Renal cortex interstitium (tissue), 3 donors: ENCODE data around the gene SLC43A3. TPM values are rescaled to one million over a fixed set of nuclear protein-coding genes. Genes with fewer than 3 reads are reported as not detected.

ENCODE experiments used
- polyA plus RNA-seq, 3 donors: library from polyadenylated mRNA; unstranded; fragments of 120-200 nt; gene quantifications; one replicate each; pipeline ENCODE4 v1.2.1, GENCODE V29; 2013; ENCODE audit not compliant: insufficient read length in 3 of 3

The SLC43A3 gene
- polyA plus RNA-seq, 3 donors: 22.0 to 22.2 (median 22.0) TPM

Other genes with a start within 250 kb of the SLC43A3 start
- gene LRRC55, start 245.2 kb downstream of the SLC43A3 start, polyA plus RNA-seq: 1 to 10 TPM; 2.7 to 4.6 (median 3.0) TPM
- gene APLNR, start 189.9 kb downstream of the SLC43A3 start, polyA plus RNA-seq: 100 to 1,000 TPM in 1 of 3 donors, 10 to 100 TPM in 2; 73.3 to 105 (median 82.0) TPM
- 10 to 100 TPM; 64.2 to 73.0 (median 66.0) TPM for gene TNKS1BP1, start 102.2 kb downstream of the SLC43A3 start, polyA plus RNA-seq
- 100 to 1,000 TPM; 165 to 216 (median 212) TPM for gene SSRP1, start 91.2 kb downstream of the SLC43A3 start, polyA plus RNA-seq
- gene P2RX3, start 88.8 kb downstream of the SLC43A3 start, polyA plus RNA-seq: 1 to 10 TPM in 2 of 3 donors, under 1 TPM in 1; 0.53 to 1.3 (median 1.1) TPM
- gene PRG3, start 46.0 kb downstream of the SLC43A3 start, polyA plus RNA-seq: 1 to 10 TPM in 1 of 3 donors, under 1 TPM in 2; 0.23 to 1.0 (median 0.59) TPM
- gene PRG2, start 36.5 kb downstream of the SLC43A3 start, polyA plus RNA-seq: 1 to 10 TPM in 2 of 3 donors, under 1 TPM in 1; 0.98 to 1.8 (median 1.7) TPM
- 1 to 10 TPM; 2.3 to 3.9 (median 2.4) TPM for gene RTN4RL2, start 33.4 kb upstream of the SLC43A3 start, polyA plus RNA-seq
- 1 to 10 TPM; 4.5 to 7.1 (median 6.0) TPM for gene SLC43A1, start 88.6 kb upstream of the SLC43A3 start, polyA plus RNA-seq
- gene TIMM10, start 103.6 kb upstream of the SLC43A3 start, polyA plus RNA-seq: 10 to 100 TPM; 32.0 to 40.3 (median 34.9) TPM
- gene SMTNL1, start 110.5 kb upstream of the SLC43A3 start, polyA plus RNA-seq: under 1 TPM; 0.28 to 0.59 (median 0.45) TPM
- gene UBE2L6, start 140.6 kb upstream of the SLC43A3 start, polyA plus RNA-seq: 10 to 100 TPM; 31.9 to 38.4 (median 35.8) TPM
- 100 to 1,000 TPM; 133 to 161 (median 138) TPM for gene SERPING1, start 170.6 kb upstream of the SLC43A3 start, polyA plus RNA-seq
- 1 to 10 TPM; 2.6 to 5.6 (median 3.1) TPM for gene YPEL4, start 222.8 kb upstream of the SLC43A3 start, polyA plus RNA-seq
- 10 to 100 TPM; 14.5 to 18.5 (median 16.8) TPM for gene CLP1, start 230.6 kb upstream of the SLC43A3 start, polyA plus RNA-seq
- 10 to 100 TPM; 50.0 to 51.5 (median 50.6) TPM for gene ZDHHC5, start 241.0 kb upstream of the SLC43A3 start, polyA plus RNA-seq